ENCODE measurements around the gene SIAH2. TPM values are rescaled to one million over a fixed set of nuclear protein-coding genes. Genes with fewer than 3 reads are reported as not detected.

Gene SIAH2
- total RNA-seq, 1 experiment from 2014 or later, result 24.0 TPM

GRCh38 chr3:150754896-150755295 lies 8.1 kb downstream of the SIAH2 start:
- no peak overlapping the region for H3K27ac ChIP-seq (ENCODE audit: low read length)
- H3K4me1 ChIP-seq (ENCODE audit: control insufficient read depth, insufficient read depth, low read length), result peaks cover 4% of the 10 kb centered on the region
- BruUV-seq (replicated peaks), result no TSS peak
- in situ Hi-C loops (cut with HindIII; ENCODE audit: low pct_unique_long_range_greater_than_20kb, low sequenced_read_pairs), result no loop called here
- no peaks in the 10 kb centered on the region for H3K36me3 ChIP-seq (ENCODE audit: control insufficient read depth, insufficient read depth, low read length)
- no peak for ATAC-seq
- no peak for DNase-seq (ENCODE audit: low read depth, low spot score)
- CTCF ChIA-PET, result interaction anchor here (0.6 kb wide), 1 partner anchor 8 kb away, joined by 4 read pairs; the partner anchor contains the start of gene SIAH2
- TF ChIP-seq CTCF (IDR thresholded peaks at IDR 0.05) (no peak), SIN3A (IDR thresholded peaks at IDR 0.05; ENCODE audit: borderline replicate concordance, insufficient read depth, low read depth, low read length) (no peak), POLR2AphosphoS5 (IDR thresholded peaks at IDR 0.05; ENCODE audit: low read depth, low read length) (no peak), TCF7L2 (IDR thresholded peaks at IDR 0.05; ENCODE audit: low read depth, low read length) (no peak), REST (IDR thresholded peaks at IDR 0.05; ENCODE audit: insufficient read depth in 1 of 2, low read depth in 2 of 2, low read length in 1 of 2) (no peak)
- H3K27me3 ChIP-seq (ENCODE audit: control insufficient read depth, insufficient read depth, low read length), result no peaks in the 10 kb centered on the region
- intact Hi-C loops (cut with micrococcal nuclease; ENCODE audit: unreplicated experiment), result no loop called here
- no peak overlapping the region for H3K4me3 ChIP-seq (ENCODE audit: low read depth in 2 of 2, low read length in 2 of 2)
- POLR2A ChIA-PET, result interaction anchor here (0.6 kb wide), 1 partner anchor 725 kb away, joined by 10 read pairs; no protein-coding TSS in a partner anchor
- H3K9me3 ChIP-seq (ENCODE audit: control insufficient read depth, insufficient read depth, low read depth, low read length), result no peaks in the 10 kb centered on the region

- POLR2A ChIA-PET, result no interaction called here
- in situ Hi-C loops (cut with HindIII; ENCODE audit: low pct_unique_long_range_greater_than_20kb, low sequenced_read_pairs), result no loop called here
Measured at GRCh38 chr3:150751781-150752263, 11.1 kb downstream of the SIAH2 start.

More at GRCh38 chr3:150751781-150752263, 11.1 kb downstream of the SIAH2 start:
- no TSS peak for BruUV-seq (replicated peaks)
- TF ChIP-seq TCF7L2 (IDR thresholded peaks at IDR 0.05; ENCODE audit: low read depth, low read length) (no peak), CTCF (IDR thresholded peaks at IDR 0.05) (no peak), REST (IDR thresholded peaks at IDR 0.05; ENCODE audit: insufficient read depth in 1 of 2, low read depth in 2 of 2, low read length in 1 of 2) (no peak), POLR2AphosphoS5 (IDR thresholded peaks at IDR 0.05; ENCODE audit: low read depth, low read length) (no peak), SIN3A (IDR thresholded peaks at IDR 0.05; ENCODE audit: borderline replicate concordance, insufficient read depth, low read depth, low read length) (no peak)
- ATAC-seq (no peak), DNase-seq (ENCODE audit: low read depth, low spot score) (no peak)
- intact Hi-C loops (cut with micrococcal nuclease; ENCODE audit: unreplicated experiment), result no loop called here
- Histone ChIP-seq H3K36me3 (ENCODE audit: control insufficient read depth, insufficient read depth, low read length) (no peaks in the 10 kb centered on the region), H3K27ac (ENCODE audit: low read length) (no peak overlapping the region), H3K4me1 (ENCODE audit: control insufficient read depth, insufficient read depth, low read length) (peaks cover 9% of the 10 kb centered on the region; the same call in 1 of the 2 replicates), H3K9me3 (ENCODE audit: control insufficient read depth, insufficient read depth, low read depth, low read length) (no peaks in the 10 kb centered on the region), H3K4me3 (ENCODE audit: low read depth in 2 of 2, low read length in 2 of 2) (no peak overlapping the region), H3K27me3 (ENCODE audit: control insufficient read depth, insufficient read depth, low read length) (no peaks in the 10 kb centered on the region)
- CTCF ChIA-PET, result no interaction called here
